Bronchial epithelial cell (primary cell): ENCODE data around the gene KMT5B. TPM values are rescaled to one million over a fixed set of nuclear protein-coding genes. Genes with fewer than 3 reads are reported as not detected.

Experiments used
- DNase-seq: peaks from one replicate; pipeline ENCODE4 v3.0.0-alpha.2; 2010; ENCODE audit warnings: low read depth
- FAIRE-seq: peaks from 2 replicates; lab custom pipeline; 2011; peaks lifted over from hg19 to GRCh38; lab: Jason Lieb, UNC
- H3K27me3 ChIP-seq: 2 replicates; pipeline ENCODE4 v1.5.1; 2011; ENCODE audit warnings: low read length; ENCODE audit not compliant: control insufficient read depth, insufficient read depth
- H3K36me3 ChIP-seq: 2 replicates; pipeline ENCODE4 v1.5.1; 2011; ENCODE audit warnings: low read length; ENCODE audit not compliant: control insufficient read depth, insufficient read depth
- H3K4me3 ChIP-seq: 2 replicates; pipeline ENCODE4 v1.5.1; 2011; ENCODE audit warnings: mild to moderate bottlenecking, low read depth, low read length, control low read depth
- CTCF ChIP-seq: IDR thresholded peaks from 2 replicates; pipeline ENCODE4 v1.5.1; 2011; ENCODE audit warnings: mild to moderate bottlenecking, moderate library complexity, low read length, control low read depth, inconsistent platforms; ENCODE audit not compliant: insufficient read depth, severe bottlenecking
- total RNA-seq: library from RNA; depleted of rRNA; stranded (reverse); fragments of >200 nt; gene quantifications from 2 replicates; pipeline ENCODE4 v1.2.1, GENCODE V29; 2014

KMT5B gene
- total RNA-seq, 1 donor from 2014 or later = 35.8 TPM

- no peak overlapping the region for H3K4me3 ChIP-seq
- H3K27me3 ChIP-seq = no peaks in the 10 kb centered on the region
- FAIRE-seq (no peak), DNase-seq (no peak)
- TF ChIP-seq CTCF = no peak
- no peaks in the 10 kb centered on the region for H3K36me3 ChIP-seq
These were observed 59.4 kb downstream of the KMT5B start for GRCh38 chr11:68153742-68154141.

- FAIRE-seq = no peak
- no peak for TF ChIP-seq CTCF
These were observed 63.1 kb downstream of the KMT5B start for GRCh38 chr11:68150037-68150436.

DNA sequence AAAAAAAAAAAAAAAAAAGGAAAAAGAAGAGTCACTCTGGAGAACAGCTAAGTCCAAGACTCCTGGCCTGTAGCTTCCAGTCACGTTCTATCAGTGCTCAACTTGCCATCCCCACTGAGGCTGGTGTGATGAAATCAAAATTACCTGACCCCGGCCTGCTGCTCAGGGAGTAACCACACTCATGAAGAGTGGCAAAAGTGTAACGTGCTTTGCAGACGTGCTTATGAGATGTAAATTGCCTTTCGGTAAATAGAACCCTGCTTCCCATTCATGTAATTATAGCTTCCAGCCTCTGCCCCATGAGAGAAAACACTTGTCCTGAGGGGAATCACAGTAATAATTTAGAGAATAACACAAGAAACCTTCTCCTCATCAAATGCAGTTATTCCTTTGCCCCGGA, 63.7 kb downstream of the KMT5B start:
- no peak for FAIRE-seq
- Histone ChIP-seq H3K27me3 (no peaks in the 10 kb centered on the region), H3K36me3 (no peaks in the 10 kb centered on the region), H3K4me3 (no peak overlapping the region)
- DNase-seq = no peak
- no peak for TF ChIP-seq CTCF

More at GRCh38 chr11:68150037-68150436, 63.1 kb downstream of the KMT5B start:
- Histone ChIP-seq H3K4me3 (no peak overlapping the region), H3K27me3 (no peaks in the 10 kb centered on the region), H3K36me3 (no peaks in the 10 kb centered on the region)
- DNase-seq = peak; percentile 61

DNA sequence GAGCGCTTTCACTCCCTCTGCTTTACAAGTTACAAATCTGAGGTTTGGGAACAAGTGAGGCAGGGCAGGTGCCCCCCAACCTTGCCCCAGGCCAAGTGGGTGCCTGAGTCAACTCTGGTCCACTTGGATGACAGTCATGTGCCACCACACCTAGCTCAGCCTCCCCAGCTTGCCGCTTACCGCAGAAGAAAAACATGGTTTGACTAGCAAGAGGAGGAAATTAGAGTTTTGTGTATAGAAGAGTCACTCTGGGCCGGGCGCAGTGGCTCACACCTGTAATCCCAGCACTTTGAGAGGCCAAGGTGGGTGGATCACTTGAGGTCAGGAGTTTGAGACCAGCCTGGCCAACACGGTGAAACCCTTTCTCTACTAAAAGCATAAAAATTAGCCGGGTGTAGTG, 64.2 kb downstream of the KMT5B start:
- DNase-seq (no peak), FAIRE-seq (no peak)
- Histone ChIP-seq H3K27me3 (no peaks in the 10 kb centered on the region), H3K4me3 (no peak overlapping the region), H3K36me3 (no peaks in the 10 kb centered on the region)
- no peak for TF ChIP-seq CTCF

- no peak for TF ChIP-seq CTCF
- H3K36me3 ChIP-seq = no peaks in the 10 kb centered on the region
- H3K4me3 ChIP-seq = no peak overlapping the region
- DNase-seq (no peak), FAIRE-seq (no peak)
- H3K27me3 ChIP-seq = no peaks in the 10 kb centered on the region
These were observed 64.9 kb downstream of the KMT5B start for GRCh38 chr11:68148071-68148805.
